Renal cortical epithelial cell (primary cell): ENCODE measurements around the gene ZNF488. TPM values are rescaled to one million over a fixed set of nuclear protein-coding genes. Genes with fewer than 3 reads are reported as not detected.

Experiments
- DNase-seq: peaks from one replicate; pipeline ENCODE4 v3.0.0-alpha.2; 2011; ENCODE audit warnings: low read depth
- total RNA-seq: library from RNA; depleted of rRNA; stranded (reverse); fragments of >200 nt; gene quantifications from 2 replicates; pipeline ENCODE4 v1.2.3, GENCODE V29; 2014

ZNF488 gene
- total RNA-seq, 1 donor from 2014 or later, result 0.25 TPM

DNA sequence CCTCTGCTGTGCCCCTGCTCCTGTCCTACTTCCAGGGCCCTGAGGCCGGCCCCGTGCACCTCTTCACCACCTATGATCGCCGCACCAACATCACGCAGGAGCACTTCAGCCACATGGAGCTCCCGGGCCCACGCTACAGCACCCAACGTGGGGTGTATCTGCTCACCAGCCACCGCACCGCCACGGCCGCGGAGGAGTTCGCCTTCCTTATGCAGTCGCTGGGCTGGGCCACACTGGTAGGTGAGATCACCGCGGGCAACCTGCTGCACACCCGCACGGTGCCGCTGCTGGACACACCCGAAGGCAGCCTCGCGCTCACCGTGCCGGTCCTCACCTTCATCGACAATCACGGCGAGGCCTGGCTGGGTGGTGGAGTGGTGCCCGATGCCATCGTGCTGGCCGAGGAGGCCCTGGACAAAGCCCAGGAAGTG lies 34.1 kb downstream of the ZNF488 start:
- no peak for DNase-seq

DNA sequence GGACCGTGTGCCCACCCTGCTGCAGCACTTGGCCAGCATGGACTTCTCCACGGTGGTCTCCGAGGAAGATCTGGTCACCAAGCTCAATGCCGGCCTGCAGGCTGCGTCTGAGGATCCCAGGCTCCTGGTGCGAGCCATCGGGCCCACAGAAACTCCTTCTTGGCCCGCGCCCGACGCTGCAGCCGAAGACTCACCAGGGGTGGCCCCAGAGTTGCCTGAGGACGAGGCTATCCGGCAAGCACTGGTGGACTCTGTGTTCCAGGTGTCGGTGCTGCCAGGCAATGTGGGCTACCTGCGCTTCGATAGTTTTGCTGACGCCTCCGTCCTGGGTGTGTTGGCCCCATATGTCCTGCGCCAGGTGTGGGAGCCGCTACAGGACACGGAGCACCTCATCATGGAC lies 34.6 kb downstream of the ZNF488 start:
- no peak for DNase-seq

DNA sequence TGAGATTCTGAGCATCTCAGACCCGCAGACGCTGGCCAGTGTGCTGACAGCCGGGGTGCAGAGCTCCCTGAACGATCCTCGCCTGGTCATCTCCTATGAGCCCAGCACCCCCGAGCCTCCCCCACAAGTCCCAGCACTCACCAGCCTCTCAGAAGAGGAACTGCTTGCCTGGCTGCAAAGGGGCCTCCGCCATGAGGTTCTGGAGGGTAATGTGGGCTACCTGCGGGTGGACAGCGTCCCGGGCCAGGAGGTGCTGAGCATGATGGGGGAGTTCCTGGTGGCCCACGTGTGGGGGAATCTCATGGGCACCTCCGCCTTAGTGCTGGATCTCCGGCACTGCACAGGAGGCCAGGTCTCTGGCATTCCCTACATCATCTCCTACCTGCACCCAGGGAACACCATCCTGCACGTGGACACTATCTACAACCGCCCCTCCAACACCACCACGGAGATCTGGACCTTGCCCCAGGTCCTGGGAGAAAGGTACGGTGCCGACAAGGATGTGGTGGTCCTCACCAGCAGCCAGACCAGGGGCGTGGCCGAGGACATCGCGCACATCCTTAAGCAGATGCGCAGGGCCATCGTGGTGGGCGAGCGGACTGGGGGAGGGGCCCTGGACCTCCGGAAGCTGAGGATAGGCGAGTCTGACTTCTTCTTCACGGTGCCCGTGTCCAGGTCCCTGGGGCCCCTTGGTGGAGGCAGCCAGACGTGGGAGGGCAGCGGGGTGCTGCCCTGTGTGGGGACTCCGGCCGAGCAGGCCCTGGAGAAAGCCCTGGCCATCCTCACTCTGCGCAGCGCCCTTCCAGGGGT lies 35.2 kb downstream of the ZNF488 start:
- DNase-seq, result no peak

DNA sequence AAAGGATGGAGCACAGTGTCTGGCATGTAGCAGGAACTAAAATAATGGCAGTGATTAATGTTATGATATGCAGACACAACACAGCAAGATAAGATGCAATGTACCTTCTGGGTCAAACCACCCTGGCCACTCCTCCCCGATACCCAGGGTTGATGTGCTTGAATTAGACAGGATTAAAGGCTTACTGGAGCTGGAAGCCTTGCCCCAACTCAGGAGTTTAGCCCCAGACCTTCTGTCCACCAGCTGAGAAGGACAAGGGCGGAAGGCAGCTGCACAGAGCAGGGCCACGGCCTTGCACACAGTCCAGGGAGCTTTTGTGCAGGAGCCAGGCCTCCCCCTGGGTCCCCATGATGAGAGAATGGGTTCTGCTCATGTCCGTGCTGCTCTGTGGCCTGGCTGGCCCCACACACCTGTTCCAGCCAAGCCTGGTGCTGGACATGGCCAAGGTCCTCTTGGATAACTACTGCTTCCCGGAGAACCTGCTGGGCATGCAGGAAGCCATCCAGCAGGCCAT lies 35.9 kb downstream of the ZNF488 start, which contains the start of gene RBP3:
RBP3 (plus strand) TSS at position 226 of the 514 bp plus-strand sequence; CDS start at position 348, 122 bp downstream.
- no peak for DNase-seq

DNA sequence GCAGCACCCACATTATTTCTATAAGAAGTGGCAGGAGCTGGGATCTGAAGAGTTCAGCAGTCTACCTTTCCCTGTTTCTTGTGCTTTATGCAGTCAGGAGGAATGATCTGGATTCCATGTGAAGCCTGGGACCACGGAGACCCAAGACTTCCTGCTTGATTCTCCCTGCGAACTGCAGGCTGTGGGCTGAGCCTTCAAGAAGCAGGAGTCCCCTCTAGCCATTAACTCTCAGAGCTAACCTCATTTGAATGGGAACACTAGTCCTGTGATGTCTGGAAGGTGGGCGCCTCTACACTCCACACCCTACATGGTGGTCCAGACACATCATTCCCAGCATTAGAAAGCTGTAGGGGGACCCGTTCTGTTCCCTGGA lies 36.8 kb downstream of the ZNF488 start:
- DNase-seq, result no peak

DNA sequence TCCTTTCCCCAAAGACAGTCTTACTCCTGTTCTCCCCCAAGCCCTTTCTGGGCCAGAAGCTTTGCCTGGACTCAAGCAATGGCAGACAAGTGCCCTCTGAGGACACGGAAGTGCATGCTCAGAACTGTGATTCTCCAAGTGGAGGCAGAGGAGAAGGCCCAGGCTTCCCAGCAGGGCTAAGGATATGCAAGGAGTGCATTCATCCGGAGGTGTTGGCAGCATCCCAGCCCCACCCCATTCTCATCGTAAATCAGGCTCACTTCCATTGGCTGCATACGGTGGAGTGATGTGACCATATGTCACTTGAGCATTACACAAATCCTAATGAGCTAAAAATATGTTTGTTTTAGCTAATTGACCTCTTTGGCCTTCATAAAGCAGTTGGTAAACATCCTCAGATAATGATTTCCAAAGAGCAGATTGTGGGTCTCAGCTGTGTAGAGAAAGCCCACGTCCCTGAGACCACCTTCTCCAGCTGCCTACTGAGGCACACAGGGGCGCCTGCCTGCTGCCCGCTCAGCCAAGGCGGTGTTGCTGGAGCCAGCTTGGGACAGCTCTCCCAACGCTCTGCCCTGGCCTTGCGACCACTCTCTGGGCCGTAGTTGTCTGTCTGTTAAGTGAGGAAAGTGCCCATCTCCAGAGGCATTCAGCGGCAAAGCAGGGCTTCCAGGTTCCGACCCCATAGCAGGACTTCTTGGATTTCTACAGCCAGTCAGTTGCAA lies 37.4 kb downstream of the ZNF488 start:
- no peak for DNase-seq

DNA sequence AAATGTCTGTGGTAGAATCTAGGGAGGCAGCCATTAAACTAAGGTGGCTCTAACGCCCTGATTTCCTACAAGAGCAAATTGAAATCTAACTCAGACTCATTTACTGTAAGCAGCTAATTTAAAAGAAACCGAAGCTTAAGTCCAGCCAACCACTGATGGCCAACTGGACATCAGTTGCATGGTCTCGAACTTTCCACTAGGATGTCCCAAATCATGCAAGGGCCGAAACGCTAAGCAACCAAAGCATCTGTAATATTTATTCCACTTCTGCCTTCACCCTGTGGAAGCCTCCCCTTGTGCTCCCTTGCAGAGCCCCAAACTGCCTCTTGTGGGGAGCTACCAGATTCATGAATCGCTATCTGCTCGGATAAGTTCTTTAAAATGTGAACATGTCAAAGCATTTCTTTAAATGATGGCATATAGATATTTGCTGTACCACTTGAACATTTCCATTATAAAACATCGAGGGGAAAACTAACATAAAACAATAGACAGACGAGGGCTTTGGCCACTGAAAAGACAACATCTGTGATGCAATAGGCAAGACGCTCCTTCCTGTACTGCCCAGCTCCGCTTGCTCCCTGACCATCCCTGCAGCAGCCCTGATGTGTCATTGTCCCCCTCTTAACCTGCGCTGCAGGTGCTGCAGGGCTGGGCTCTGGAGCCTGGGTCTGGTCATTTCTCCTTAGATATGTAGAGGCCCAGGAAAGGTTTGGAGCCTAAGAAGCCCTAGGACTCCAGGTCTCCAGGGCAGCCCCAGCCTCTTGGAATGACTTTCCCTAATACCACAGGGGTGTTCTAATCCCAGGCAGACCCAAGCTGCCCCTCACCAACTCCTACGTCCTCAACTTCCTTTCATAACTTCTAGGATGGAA lies 38.9 kb downstream of the ZNF488 start:
- no peak for DNase-seq

DNA sequence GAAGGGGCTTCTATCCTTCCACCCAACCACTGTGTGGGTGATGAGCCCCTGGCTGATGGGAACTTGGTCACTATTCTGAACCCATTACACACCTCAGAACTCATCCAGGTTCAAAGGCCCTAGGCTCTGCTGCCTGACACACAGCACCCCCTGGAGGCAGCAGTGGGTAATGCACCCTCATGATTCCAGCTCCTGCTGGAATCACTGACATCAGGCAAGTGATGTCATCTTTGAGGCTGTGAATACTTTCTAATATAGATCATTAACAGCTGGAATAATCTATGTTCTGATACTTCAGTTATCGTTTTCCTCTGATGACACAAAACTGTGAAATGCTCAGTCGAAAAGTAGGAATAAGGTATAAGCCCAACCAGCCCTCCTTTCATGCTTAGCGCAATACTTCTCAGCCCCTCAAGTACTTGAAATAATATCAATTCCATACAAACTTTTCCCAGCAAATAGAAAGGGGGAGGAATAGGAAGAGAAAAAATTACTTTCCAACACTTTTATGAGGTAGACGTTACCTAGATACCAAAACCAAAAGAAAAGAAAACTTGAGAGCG lies 43.4 kb downstream of the ZNF488 start:
- DNase-seq, result peak; percentile 44

DNA sequence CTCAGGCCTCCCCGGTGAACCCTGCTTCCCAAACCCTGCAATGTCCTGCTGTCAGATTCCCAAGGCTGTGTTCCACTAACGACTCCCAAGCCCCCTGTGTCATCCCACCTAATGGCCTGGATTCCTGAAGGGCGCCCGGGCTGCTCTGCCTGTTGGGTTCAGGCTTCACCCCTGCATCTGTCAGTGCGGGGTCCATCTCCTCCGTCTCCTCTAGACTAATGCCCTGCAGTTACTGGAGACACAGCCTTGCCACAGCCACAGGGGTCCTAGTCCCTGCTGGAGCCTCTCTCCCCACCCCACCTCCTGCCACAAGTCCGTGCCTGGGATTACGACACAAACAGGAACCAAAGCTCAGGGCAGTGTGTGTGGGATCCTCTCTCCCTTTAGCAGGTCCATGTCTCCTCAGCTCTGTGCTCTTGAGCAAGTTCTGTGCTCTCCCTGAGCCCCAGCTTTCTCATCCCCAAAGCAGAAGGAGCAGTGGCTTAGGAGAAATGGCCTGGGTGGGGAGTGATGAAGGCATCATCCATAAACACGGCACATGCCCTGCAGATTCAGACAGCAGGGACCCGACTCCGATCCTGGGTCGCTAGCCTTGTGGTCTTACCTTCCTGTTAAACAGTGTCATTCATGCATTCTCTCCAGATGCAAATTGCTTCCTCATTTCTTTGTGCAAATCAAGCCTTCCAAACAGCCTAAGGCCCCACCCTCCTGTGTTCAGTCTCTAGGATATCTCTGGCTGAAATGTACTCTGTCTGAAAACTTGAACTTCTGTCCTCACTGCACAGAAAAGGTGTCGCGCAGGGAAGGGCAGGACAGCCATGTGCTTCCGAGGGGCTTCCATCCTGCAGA lies 44.1 kb downstream of the ZNF488 start:
- no peak for DNase-seq

DNA sequence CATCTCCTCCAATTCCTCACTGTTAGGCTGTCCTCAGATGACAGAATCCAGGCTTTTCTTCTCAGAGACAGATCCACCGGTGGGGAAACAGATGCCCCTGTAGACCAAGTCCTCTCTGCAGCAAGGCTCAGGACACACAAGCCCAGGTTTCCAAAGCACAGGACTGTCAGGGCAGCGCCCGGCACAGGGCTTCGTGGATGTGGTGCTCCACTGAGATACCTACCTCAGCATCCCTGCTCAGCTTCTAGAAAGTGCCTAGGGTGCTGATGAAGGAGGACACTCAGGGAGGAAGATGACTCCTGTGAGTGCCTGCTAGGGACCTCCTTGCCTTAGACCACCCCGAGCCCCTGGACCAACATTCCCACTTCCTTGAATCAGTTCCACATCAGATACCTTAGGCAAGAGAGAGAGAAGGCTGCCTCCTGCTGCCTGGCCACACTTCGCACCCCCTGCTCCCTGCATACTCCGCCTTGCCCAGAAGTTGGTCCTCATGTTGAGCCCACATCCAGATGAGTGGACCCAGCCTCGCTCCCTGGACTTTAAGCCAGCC lies 44.8 kb downstream of the ZNF488 start:
- DNase-seq, result no peak

DNA sequence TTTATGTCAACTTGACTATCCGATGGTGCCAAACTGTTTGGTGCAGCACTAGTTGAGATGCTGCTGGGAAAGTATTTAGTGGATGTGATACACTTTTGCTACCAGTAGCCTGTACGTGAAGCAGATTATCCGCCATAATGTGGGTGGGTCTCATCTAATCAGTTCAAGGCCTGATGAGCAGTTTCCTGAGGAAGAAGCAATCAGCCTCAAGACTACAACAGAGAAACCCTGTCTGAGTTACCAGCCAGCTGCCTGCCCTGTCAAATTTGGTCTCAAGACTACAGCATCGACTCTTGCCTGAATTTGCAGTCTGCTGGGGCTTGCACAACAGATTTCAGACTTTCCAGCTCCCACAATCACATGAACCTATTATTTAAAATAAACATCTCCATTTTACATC lies 46.8 kb downstream of the ZNF488 start:
- no peak for DNase-seq

DNA sequence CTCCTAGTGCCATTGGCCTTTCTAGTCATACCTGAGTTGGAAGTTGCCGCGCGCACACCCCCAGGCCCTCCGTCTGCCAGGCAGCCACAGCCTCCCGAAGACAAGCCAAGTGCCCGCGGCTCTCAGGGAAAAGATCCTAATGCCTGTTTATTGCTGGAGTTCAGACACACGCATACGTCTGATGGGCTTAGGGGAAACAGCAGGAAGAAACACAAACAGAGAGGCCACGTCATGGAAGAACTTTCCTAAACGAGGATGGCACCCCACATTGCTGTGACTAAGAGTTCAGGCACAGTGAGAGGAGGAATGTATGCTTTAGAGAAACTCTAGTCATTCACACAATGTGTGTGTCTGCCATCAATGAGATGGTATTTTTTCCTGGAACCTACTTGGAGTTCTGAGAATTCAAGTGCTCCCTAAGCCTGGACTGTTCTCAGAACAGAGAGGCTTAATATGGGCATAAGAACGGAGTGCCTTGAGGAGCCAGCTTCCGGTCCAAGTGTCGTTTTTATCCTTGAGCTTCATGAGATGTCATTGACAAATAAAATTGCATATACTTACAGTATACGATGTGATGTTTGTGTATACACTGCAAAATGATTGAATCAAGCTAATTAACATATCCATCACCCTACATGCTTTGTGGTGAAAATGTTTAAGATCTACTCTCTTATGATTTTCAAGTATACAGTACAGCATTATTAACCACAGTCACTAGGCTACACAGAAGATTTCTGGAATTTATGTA lies 47.5 kb downstream of the ZNF488 start:
- no peak for DNase-seq

DNA sequence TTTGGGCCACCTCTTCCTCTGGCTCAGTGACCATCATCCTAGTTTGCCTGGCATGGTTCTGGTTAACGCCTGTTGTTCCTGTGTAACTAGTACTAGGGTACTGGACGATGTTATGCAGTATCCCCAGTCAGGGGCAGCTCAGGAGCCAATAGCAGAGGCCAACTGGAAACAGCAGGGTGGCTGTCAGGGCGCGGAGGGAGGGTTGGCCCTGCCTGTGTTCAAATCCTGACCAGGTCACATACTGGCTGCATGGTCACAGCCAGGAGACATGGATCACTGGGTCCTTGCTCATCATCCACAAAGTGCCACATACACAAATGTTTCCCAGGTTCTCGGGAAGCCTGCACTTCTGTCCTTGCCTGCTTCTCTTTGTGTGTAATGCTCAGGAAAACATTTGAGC lies 48.2 kb downstream of the ZNF488 start:
- DNase-seq, result no peak

DNA sequence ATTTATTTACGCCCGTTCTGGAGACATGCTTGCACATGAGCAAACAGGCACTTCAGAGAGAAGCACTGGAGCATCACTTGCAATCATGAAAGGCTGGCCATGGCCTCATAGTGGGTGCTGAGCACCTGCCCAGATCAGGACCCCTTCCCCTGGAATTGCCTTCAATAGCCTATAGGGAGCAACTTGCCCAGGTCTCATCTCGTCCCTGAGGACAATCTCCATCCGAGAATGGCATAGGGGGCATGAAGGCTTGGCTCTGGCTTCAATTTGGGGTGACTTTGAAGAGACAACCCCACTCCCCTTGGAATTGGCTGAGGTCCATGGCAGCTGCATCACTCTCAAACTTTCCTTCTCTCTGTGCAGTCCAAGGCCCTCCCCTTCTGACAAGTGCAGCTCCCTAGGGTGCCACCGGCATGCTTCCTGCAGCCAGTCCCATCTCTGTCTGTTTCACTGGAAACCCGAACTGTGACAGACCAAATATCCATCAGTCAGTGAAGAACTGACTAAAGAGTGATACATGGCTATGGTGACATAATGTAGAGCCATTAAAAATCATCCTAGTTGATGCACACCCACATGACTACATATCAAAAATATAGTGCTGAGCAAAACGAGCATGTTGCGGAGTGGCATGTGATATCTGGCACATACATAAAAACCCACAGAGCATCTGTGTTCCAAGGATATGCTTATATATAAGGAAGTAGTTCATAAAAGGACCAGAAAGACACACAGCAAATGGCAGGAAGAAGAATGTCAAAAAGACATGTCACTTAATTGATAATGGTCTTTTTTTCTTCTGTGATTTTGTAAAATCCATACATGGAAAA lies 49.4 kb downstream of the ZNF488 start:
- no peak for DNase-seq

DNA sequence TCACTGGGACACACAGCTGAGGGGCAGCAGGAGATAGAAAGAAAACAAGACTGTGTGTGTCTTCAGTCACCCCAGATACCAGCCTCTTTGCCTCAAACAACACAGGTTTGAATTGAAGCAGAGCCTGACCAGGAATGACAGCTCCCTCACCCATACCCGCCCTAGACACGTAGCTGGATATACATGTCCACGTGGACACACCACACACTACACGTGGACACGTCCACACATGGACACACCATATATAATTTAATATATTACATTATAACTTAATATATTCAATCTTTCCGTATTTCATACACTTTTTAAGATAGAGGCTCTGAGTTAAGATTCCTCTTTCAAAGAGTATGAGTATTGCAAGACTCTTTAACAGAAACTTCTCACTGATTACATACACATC lies 50.6 kb downstream of the ZNF488 start:
- DNase-seq, result no peak

DNA sequence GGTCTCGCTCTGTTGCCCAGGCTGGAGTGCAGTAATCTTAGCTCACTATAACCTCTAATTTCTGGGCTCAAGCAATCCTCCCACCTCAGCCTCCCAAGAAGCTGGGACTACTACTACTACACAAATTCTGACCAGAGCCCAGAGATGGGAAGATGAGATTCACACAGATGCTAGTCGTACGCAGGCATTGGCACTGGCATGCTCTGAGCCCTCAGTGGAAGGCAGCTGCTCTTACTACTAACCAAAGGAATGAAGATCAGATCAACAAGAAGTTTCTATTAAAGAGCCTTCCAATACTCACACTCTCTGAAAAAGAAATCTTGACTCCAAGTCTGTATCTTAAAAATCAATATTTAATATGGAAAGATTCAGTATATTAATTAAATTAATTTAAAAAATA lies 51.1 kb downstream of the ZNF488 start:
- DNase-seq, result no peak

DNA sequence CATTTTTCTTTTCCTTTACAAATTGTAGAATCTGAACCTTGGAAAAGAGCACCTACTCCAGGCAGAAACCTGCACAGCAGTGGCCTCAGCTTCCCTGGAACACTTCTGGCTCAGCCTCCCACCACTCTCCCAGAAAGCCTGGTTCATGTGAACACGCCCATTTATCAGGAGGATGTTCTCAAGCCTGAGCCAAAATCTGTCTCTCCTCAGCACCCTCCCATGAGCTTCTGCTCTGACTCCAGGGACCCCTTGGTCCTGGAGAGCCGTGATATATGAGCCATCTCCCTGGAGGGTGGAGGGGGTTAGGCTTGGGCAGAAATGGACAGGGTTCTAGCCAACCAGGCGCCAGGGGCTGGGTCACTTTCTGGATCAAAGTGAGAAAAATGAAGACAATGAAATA lies 51.7 kb downstream of the ZNF488 start:
- no peak for DNase-seq

DNA sequence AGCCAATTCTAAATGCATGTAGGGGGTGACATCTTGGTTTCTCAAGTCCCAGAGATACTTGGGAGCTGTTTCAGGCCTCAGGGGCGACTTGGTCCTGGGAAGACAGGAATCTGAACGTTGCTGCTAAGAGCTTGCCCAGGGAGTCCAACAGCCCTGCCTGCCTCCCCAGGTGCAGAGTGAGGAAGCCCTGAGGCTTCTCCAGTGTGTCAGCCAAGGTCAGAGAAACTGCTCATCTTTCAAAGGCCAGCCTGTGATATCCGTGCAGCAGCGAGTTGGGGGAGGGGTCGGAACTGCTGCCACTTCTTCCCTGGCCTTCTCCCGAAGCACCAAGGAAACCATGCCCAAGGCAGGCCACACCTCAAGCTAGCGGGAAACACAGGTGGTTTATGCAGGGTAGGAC lies 52.1 kb downstream of the ZNF488 start:
- DNase-seq, result no peak

DNA sequence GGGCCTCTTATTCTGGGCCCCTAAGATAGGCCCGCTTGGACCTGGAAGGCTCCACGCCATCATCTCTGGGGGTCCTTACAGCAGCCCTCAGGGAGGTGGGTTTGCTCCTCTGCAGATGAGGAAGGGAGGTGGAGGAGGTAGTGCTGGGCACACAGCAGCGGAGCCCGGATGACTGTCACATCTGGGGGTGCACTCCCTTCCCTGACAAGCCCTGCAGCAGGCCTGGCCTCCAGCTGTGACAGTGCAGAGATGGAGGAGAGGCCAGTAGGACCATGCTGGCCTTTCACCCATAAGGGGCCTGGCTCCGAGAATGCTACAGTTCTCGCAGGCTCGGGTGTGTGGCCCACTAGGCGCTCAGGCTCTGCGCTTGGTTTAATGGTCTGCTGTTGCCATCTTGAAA lies 52.6 kb downstream of the ZNF488 start:
- DNase-seq, result no peak
